IMR-90 (cell line): Measurements from ENCODE around the gene FAM237A. TPM values are rescaled to one million over a fixed set of nuclear protein-coding genes. Genes with fewer than 3 reads are reported as not detected.

Experiments used
- ATAC-seq: fragments of 200-7000 bp; cut with Tn5 transposase; 2 replicates; pipeline ENCODE4 v1.9.1; 2020; ENCODE audit warnings: low read depth, mild to moderate bottlenecking, moderate library complexity
- BruUV-seq: library from RNA; stranded (reverse); fragments of 400-500 nt; replicated peaks from 2 replicates; lab custom pipeline; 2021; lab: Mats Ljungman, UMichigan
- CTCF ChIA-PET: fragments of 300-600 bp; formaldehyde crosslinking; extraction: SDS; loops from one replicate; lab custom pipeline; 2021; ENCODE audit warnings: antibody characterized with exemption; lab: Yijun Ruan, JAX
- POLR2A ChIA-PET: fragments of 300-600 bp; sonication (Branson Sonifier 250); formaldehyde crosslinking; loops from one replicate; lab custom pipeline; 2022; ENCODE audit warnings: antibody characterized with exemption; ENCODE audit not compliant: unreplicated experiment; lab: Charles Lee
- DNase-seq: peaks from one replicate; pipeline ENCODE4 v3.0.0; 2013
- H2AFZ ChIP-seq: replicated peaks from 2 replicates; pipeline ENCODE3; 2013; ENCODE audit warnings: low read length, mild to moderate bottlenecking; ENCODE audit not compliant: poor library complexity
- H2AK5ac ChIP-seq: 2 replicates; pipeline ENCODE4 v1.6.1; 2013; ENCODE audit warnings: low read depth, low read length, inconsistent platforms
- H2AK9ac ChIP-seq: replicated peaks from 2 replicates; pipeline ENCODE3; 2013; ENCODE audit warnings: mild to moderate bottlenecking, low read depth, low read length, moderate library complexity; ENCODE audit not compliant: poor library complexity
- H2BK120ac ChIP-seq: 2 replicates; pipeline ENCODE4 v1.6.1; 2013; ENCODE audit warnings: low read depth, low read length, inconsistent platforms
- H2BK15ac ChIP-seq: 3 replicates; pipeline ENCODE4 v1.6.1; 2013; ENCODE audit warnings: low read depth, low read length, inconsistent platforms
- H2BK20ac ChIP-seq: 2 replicates; pipeline ENCODE4 v1.6.1; 2013; ENCODE audit warnings: low read depth, mild to moderate bottlenecking, inconsistent platforms, low read length, moderate library complexity
- H2BK5ac ChIP-seq: 2 replicates; pipeline ENCODE4 v1.6.1; 2013; ENCODE audit warnings: mild to moderate bottlenecking, low read depth, low read length, inconsistent platforms; ENCODE audit not compliant: poor library complexity, severe bottlenecking
- H3K14ac ChIP-seq: replicated peaks from 2 replicates; pipeline ENCODE4 v1.6.1; 2013; ENCODE audit warnings: low read depth, low read length, inconsistent platforms
- H3K18ac ChIP-seq: 2 replicates; pipeline ENCODE4 v1.6.1; 2013; ENCODE audit warnings: low read depth, low read length, control low read depth
- H3K23ac ChIP-seq: 2 replicates; pipeline ENCODE4 v1.6.1; 2013; ENCODE audit warnings: low read depth, low read length, inconsistent platforms
- H3K27ac ChIP-seq: 2 replicates; pipeline ENCODE4 v1.5.1; 2013; ENCODE audit warnings: mild to moderate bottlenecking, control low read depth, low read length; ENCODE audit not compliant: insufficient read depth
- H3K27me3 ChIP-seq: 2 replicates; pipeline ENCODE4 v1.6.1; 2013; ENCODE audit warnings: low read length; ENCODE audit not compliant: control insufficient read depth, insufficient read depth
- H3K36me3 ChIP-seq: 2 replicates; pipeline ENCODE4 v1.6.1; 2013; ENCODE audit warnings: low read length, mixed read lengths; ENCODE audit not compliant: control insufficient read depth, insufficient read depth
- H3K4ac ChIP-seq: 2 replicates; pipeline ENCODE4 v1.6.1; 2013; ENCODE audit warnings: low read depth, low read length, inconsistent platforms
- H3K4me1 ChIP-seq: 2 replicates; pipeline ENCODE4 v1.6.1; 2013; ENCODE audit warnings: low read length, mixed read lengths; ENCODE audit not compliant: control insufficient read depth, insufficient read depth
- H3K4me2 ChIP-seq: 2 replicates; pipeline ENCODE4 v1.6.1; 2013; ENCODE audit warnings: low read depth, mild to moderate bottlenecking, control low read depth, low read length, moderate library complexity
- H3K4me3 ChIP-seq: 2 replicates; pipeline ENCODE4 v1.5.1; 2013; ENCODE audit warnings: low read depth, mild to moderate bottlenecking, control low read depth, low read length, moderate library complexity; ENCODE audit not compliant: insufficient read depth
- H3K56ac ChIP-seq: 2 replicates; pipeline ENCODE4 v1.6.1; 2013; ENCODE audit warnings: low read length, inconsistent platforms; ENCODE audit not compliant: insufficient read depth; ENCODE audit errors: extremely low read depth
- H3K79me1 ChIP-seq, 2 experiments: 2 replicates each; pipeline ENCODE4 v1.6.1; 2013; ENCODE audit warnings: low read length in 2 of 2, inconsistent platforms in 1 of 2, low read depth in 1 of 2
- H3K9ac ChIP-seq: 2 replicates; pipeline ENCODE4 v1.6.1; 2013; ENCODE audit warnings: low read depth, low read length, control low read depth
- H3K9me1 ChIP-seq: 2 replicates; pipeline ENCODE4 v1.6.1; 2013; ENCODE audit warnings: low read length, inconsistent platforms; ENCODE audit not compliant: insufficient read depth
- H3K9me3 ChIP-seq: 2 replicates; pipeline ENCODE4 v1.6.1; 2013; ENCODE audit warnings: low read length; ENCODE audit not compliant: control insufficient read depth, insufficient read depth
- H4K20me1 ChIP-seq: 2 replicates; pipeline ENCODE4 v1.6.1; 2013; ENCODE audit warnings: low read length, inconsistent platforms; ENCODE audit not compliant: insufficient read depth
- H4K5ac ChIP-seq: 2 replicates; pipeline ENCODE4 v1.6.1; 2013; ENCODE audit warnings: mild to moderate bottlenecking, low read depth, low read length, control low read depth
- H4K8ac ChIP-seq, 2 experiments: 2 replicates each; pipeline ENCODE4 v1.6.1; 2013; ENCODE audit warnings: low read depth in 2 of 2, low read length in 2 of 2, control low read depth in 1 of 2, inconsistent platforms in 1 of 2
- H4K91ac ChIP-seq: 2 replicates; pipeline ENCODE4 v1.6.1; 2013; ENCODE audit warnings: low read depth, low read length, inconsistent platforms; ENCODE audit not compliant: insufficient read depth
- BHLHE40 ChIP-seq: fragments of 150-350 bp; IDR thresholded peaks from 2 replicates; pipeline ENCODE4 v1.6.1; 2016; ENCODE audit warnings: mild to moderate bottlenecking, low read depth, low read length
- CHD1 ChIP-seq: IDR thresholded peaks from 2 replicates; pipeline ENCODE4 v1.6.1; 2012; ENCODE audit warnings: low read depth, low read length, improper control_type of control experiment
- FOS ChIP-seq: fragments of 150-350 bp; IDR thresholded peaks from 2 replicates; pipeline ENCODE4 v1.6.1; 2016; ENCODE audit warnings: low read depth, low read length
- MAFK ChIP-seq: IDR thresholded peaks from 2 replicates; pipeline ENCODE4 v1.6.1; 2012; ENCODE audit warnings: low read depth, low read length, improper control_type of control experiment
- MAZ ChIP-seq: IDR thresholded peaks from 2 replicates; pipeline ENCODE4 v1.6.1; 2012; ENCODE audit warnings: low read depth, mild to moderate bottlenecking, low read length, improper control_type of control experiment, moderate library complexity, borderline replicate concordance
- MXI1 ChIP-seq: IDR thresholded peaks from 2 replicates; pipeline ENCODE4 v1.6.1; 2012; ENCODE audit warnings: low read depth, mild to moderate bottlenecking, low read length, moderate library complexity, borderline replicate concordance
- NFE2L2 ChIP-seq: fragments of 150-350 bp; IDR thresholded peaks from 2 replicates; pipeline ENCODE4 v1.6.1; 2016; ENCODE audit warnings: low read depth, mild to moderate bottlenecking, low read length
- POLR2A ChIP-seq: IDR thresholded peaks from 2 replicates; pipeline ENCODE4 v1.6.1; 2012; ENCODE audit warnings: mild to moderate bottlenecking, low read depth, low read length
- RAD21 ChIP-seq: IDR thresholded peaks from 2 replicates; pipeline ENCODE4 v1.6.1; 2012; ENCODE audit warnings: low read length, improper control_type of control experiment
- RCOR1 ChIP-seq: IDR thresholded peaks from 2 replicates; pipeline ENCODE4 v1.6.1; 2012; ENCODE audit warnings: mild to moderate bottlenecking, low read length, improper control_type of control experiment; ENCODE audit not compliant: insufficient replicate concordance
- RFX5 ChIP-seq: IDR thresholded peaks from 2 replicates; pipeline ENCODE4 v1.8.0; 2012; ENCODE audit warnings: low read depth, mild to moderate bottlenecking, low read length, moderate library complexity
- WGBS, 2 experiments: methylation state at CpG; one replicate each; pipeline versions ENCODE4 v1.1.5 to v1.1.7; 2013; ENCODE audit warnings: missing lambda C conversion rate in 2 of 2; ENCODE audit not compliant: insufficient read length in 1 of 2; ENCODE audit errors: extremely low coverage in 2 of 2; 5-methylcytosine and 5-hydroxymethylcytosine counted together
- dilution Hi-C: fragments of 300-500 bp; cut with HindIII; formaldehyde crosslinking; loops from one replicate; pipeline ENCODE4 v1.14.3; 2018; ENCODE audit warnings: low sequenced_read_pairs; ENCODE audit not compliant: unreplicated experiment
- in situ Hi-C: fragments of 300-500 bp; cut with MboI; formaldehyde crosslinking; loops from 3 replicates; pipeline ENCODE4 v1.14.3; 2019; ENCODE audit warnings: low sequenced_read_pairs, inconsistent platforms, mixed read lengths
- intact Hi-C: fragments of 100-400 bp; cut with micrococcal nuclease; formaldehyde crosslinking; loops from 2 replicates; pipeline ENCODE4 v1.10.0; 2022
- polyA plus RNA-seq, 3 experiments: library from polyadenylated mRNA; depleted of rRNA; stranded (reverse); fragments of >200 nt; gene quantifications; 2 replicates each; pipeline ENCODE4 v1.2.3, GENCODE V29; 2012; ENCODE audit warnings: low replicate concordance in 1 of 3
- total RNA-seq: library from RNA; depleted of rRNA; stranded (reverse); fragments of >200 nt; gene quantifications from 2 replicates; pipeline ENCODE4 v1.2.3, GENCODE V29; 2012
- TF ChIP-seq, protein P1 (sequence below): fragments of 150-350 bp; IDR thresholded peaks from 2 replicates; pipeline ENCODE4 v1.6.1; 2017; ENCODE audit warnings: mild to moderate bottlenecking, antibody characterized with exemption, low read length, low read depth
- TF ChIP-seq, protein P2 (sequence below): fragments of 150-350 bp; IDR thresholded peaks from 2 replicates; pipeline ENCODE4 v1.6.1; 2016; ENCODE audit warnings: low read depth, mild to moderate bottlenecking, low read length, moderate library complexity, borderline replicate concordance

The FAM237A gene
- total and polyA plus RNA-seq, 2 of the 4 experiments (the other 2 are of a cell fraction), result not detected

DNA sequence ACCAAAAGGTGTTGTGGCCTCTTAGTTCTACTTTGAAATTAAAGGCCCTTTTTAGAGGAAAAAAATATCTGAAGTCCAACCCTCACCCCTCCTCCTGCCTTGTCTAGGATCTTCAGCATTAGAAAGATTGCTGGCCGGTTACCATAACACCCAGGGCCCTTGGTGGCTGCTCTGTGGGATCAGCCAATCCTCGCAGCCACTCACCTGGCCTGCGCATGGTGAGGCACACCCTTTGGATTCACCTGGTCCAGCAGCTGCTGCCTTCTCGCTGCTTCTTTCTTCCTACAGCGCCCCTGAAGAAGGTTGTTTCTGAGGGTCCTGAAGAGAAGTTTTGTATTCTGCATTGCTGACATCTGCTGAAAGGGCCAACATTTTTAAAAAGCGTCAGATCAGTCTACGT lies 50.7 kb downstream of the FAM237A start:
- Histone ChIP-seq H3K4ac (no peak overlapping the region), H3K18ac (no peak overlapping the region), H4K5ac (no peak overlapping the region), H4K8ac (no peak overlapping the region), H2BK15ac (no peak overlapping the region), H2BK5ac (no peak overlapping the region), H3K4me2 (no peak overlapping the region), H2AFZ (no peak overlapping the region), H2BK120ac (no peak overlapping the region), H3K4me3 (no peak overlapping the region), H3K14ac (no peak overlapping the region), H4K91ac (no peak overlapping the region), H2AK5ac (no peak overlapping the region), H3K9ac (no peak overlapping the region), H3K23ac (no peak overlapping the region), H3K56ac (no peak overlapping the region), H3K9me1 (no peaks in the 10 kb centered on the region), H3K27me3 (no peaks in the 10 kb centered on the region; the same call in none of the 2 replicates), H3K4me1 (no peaks in the 10 kb centered on the region), H2BK20ac (no peak overlapping the region), H3K36me3 (no peaks in the 10 kb centered on the region), H3K27ac (no peak overlapping the region), H3K9me3 (no peaks in the 10 kb centered on the region), H2AK9ac (no peak overlapping the region), H4K20me1 (no peaks in the 10 kb centered on the region), H3K79me1 (no peaks in the 10 kb centered on the region)
- TF ChIP-seq FOS (no peak), RFX5 (no peak), BHLHE40 (no peak), NFE2L2 (no peak), CHD1 (no peak), POLR2A (no peak), RCOR1 (no peak), MXI1 (no peak), MAZ (no peak), RAD21 (no peak), MAFK (no peak)
- TF ChIP-seq, protein P1, sequence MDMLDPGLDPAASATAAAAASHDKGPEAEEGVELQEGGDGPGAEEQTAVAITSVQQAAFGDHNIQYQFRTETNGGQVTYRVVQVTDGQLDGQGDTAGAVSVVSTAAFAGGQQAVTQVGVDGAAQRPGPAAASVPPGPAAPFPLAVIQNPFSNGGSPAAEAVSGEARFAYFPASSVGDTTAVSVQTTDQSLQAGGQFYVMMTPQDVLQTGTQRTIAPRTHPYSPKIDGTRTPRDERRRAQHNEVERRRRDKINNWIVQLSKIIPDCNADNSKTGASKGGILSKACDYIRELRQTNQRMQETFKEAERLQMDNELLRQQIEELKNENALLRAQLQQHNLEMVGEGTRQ, result no peak
- TF ChIP-seq, protein P2, sequence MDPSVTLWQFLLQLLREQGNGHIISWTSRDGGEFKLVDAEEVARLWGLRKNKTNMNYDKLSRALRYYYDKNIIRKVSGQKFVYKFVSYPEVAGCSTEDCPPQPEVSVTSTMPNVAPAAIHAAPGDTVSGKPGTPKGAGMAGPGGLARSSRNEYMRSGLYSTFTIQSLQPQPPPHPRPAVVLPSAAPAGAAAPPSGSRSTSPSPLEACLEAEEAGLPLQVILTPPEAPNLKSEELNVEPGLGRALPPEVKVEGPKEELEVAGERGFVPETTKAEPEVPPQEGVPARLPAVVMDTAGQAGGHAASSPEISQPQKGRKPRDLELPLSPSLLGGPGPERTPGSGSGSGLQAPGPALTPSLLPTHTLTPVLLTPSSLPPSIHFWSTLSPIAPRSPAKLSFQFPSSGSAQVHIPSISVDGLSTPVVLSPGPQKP, result no peak
- intact Hi-C loops (loop anchor here (1.0 to 10.0 kb wide), 6 partner anchors 88 to 1042 kb away; partner anchors contain the start of gene METTL21A), dilution Hi-C loops (no loop called here), in situ Hi-C loops (loop anchor here (5.0 to 10.0 kb wide), 2 partner anchors 84 to 782 kb away; no protein-coding TSS in a partner anchor)
- no peak for ATAC-seq
- POLR2A ChIA-PET, result no interaction called here
- no TSS peak for BruUV-seq
- DNase-seq, result no peak
- CTCF ChIA-PET, result no interaction called here
- WGBS, 2 experiments, result no CpG with 5 or more reads among the region's 7 CpGs
